Measurements from ENCODE around the gene MFN1. TPM values are rescaled to one million over a fixed set of nuclear protein-coding genes. Genes with fewer than 3 reads are reported as not detected.

MFN1 gene
- total and polyA plus RNA-seq, 2 of the 13 experiments (the other 11 are each of a cell fraction or from before 2014, with no cell fraction given): 25.2 to 37.5 TPM

DNA sequence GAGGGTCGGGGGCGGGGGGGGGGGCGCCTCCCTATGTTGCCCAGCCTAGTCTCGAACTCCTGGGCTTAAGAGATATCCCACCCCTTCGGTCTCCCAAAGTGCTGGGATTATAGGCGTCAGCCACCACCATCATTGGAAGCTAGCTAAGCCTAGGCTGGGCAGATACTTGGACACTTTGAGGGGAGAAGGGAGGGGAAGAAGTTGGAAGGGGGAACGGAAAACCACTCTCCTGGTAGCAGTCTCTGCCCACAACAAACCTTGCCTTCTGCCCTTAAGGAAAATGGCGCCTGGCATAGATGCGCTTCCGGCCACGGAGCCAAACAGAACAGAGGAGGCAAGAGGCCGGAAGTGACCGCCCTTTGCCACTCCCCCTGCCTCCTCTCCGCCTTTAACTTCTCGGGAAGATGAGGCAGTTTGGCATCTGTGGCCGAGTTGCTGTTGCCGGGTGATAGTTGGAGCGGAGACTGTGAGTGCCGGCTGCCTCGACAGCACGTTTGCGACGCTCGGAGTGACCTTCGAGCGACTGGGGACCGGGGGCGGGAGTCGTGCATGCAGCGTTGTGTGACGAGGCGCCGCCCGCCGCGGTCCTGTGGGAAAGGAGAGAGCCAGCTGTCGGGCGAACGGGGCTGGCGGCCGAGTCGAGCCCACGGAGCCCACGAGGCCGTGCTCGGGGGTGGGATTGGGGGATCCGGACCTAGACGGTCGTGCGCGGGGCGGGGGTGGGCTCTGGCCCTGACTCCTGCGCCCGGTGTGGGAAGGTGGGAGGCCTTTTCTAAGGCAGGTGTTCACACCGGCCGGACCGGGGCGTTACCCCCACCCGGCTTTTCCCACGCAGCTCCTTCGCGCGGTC lies at the start of gene MFN1 (continued):
- TF ChIP-seq PREB (CRISPR knock-in tag; IDR thresholded peaks at IDR 0.05): no peak
- no peak for TF ChIP-seq AKAP8 (CRISPR knock-in tag; IDR thresholded peaks at IDR 0.05)
- no peak for TF ChIP-seq ZNF772 (CRISPR knock-in tag; IDR thresholded peaks at IDR 0.05)
- peak; percentile 38; the same call in 1 of the 2 replicates for TF ChIP-seq RFXANK (CRISPR knock-in tag; IDR thresholded peaks at IDR 0.05)
- 0 out of 2 replicates have a peak, but pooled peaks have one; percentile 44 for TF ChIP-seq SNAPC2 (CRISPR knock-in tag; IDR thresholded peaks at IDR 0.05)
- TF ChIP-seq CHD4 (IDR thresholded peaks at IDR 0.05; ENCODE audit: borderline replicate concordance, low read length): no peak
- TF ChIP-seq ZFX (CRISPR knock-in tag; IDR thresholded peaks at IDR 0.05; ENCODE audit: low read depth): peak; percentile 81
- TF ChIP-seq FOXA3 (CRISPR knock-in tag; IDR thresholded peaks at IDR 0.05): peak; percentile 58
- peak; percentile 50 for TF ChIP-seq HNRNPLL (IDR thresholded peaks at IDR 0.05; ENCODE audit: low read depth, low read length, poor library complexity, severe bottlenecking)
- peak; percentile 9; the same call in 1 of the 2 replicates for TF ChIP-seq SOX5 (CRISPR knock-in tag; IDR thresholded peaks at IDR 0.05; ENCODE audit: borderline replicate concordance)
- 0 out of 2 replicates have a peak, but pooled peaks have one; percentile 57 for TF ChIP-seq SATB2 (CRISPR knock-in tag; IDR thresholded peaks at IDR 0.05)
- TF ChIP-seq, protein P1, sequence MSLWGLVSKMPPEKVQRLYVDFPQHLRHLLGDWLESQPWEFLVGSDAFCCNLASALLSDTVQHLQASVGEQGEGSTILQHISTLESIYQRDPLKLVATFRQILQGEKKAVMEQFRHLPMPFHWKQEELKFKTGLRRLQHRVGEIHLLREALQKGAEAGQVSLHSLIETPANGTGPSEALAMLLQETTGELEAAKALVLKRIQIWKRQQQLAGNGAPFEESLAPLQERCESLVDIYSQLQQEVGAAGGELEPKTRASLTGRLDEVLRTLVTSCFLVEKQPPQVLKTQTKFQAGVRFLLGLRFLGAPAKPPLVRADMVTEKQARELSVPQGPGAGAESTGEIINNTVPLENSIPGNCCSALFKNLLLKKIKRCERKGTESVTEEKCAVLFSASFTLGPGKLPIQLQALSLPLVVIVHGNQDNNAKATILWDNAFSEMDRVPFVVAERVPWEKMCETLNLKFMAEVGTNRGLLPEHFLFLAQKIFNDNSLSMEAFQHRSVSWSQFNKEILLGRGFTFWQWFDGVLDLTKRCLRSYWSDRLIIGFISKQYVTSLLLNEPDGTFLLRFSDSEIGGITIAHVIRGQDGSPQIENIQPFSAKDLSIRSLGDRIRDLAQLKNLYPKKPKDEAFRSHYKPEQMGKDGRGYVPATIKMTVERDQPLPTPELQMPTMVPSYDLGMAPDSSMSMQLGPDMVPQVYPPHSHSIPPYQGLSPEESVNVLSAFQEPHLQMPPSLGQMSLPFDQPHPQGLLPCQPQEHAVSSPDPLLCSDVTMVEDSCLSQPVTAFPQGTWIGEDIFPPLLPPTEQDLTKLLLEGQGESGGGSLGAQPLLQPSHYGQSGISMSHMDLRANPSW (CRISPR knock-in tag; IDR thresholded peaks at IDR 0.05; ENCODE audit: borderline replicate concordance): no peak
- peak in 1 of 2 experiments; percentile 64; a peak in 1 of 4 replicates for TF ChIP-seq KLF16 (CRISPR knock-in tag; IDR thresholded peaks at IDR 0.05)
- TF ChIP-seq KMT2A (CRISPR knock-in tag; IDR thresholded peaks at IDR 0.05): peak; percentile 93
- no peak for TF ChIP-seq ZNF850 (CRISPR knock-in tag; conservative IDR thresholded peaks at IDR 0.05)
- TF ChIP-seq ZBTB7B (CRISPR knock-in tag; IDR thresholded peaks at IDR 0.05): peak; percentile 61
- TF ChIP-seq KLF9 (CRISPR knock-in tag; IDR thresholded peaks at IDR 0.05; ENCODE audit: low read depth): 0 out of 2 replicates have a peak, but pooled peaks have one; percentile 23
- TF ChIP-seq, protein P2, sequence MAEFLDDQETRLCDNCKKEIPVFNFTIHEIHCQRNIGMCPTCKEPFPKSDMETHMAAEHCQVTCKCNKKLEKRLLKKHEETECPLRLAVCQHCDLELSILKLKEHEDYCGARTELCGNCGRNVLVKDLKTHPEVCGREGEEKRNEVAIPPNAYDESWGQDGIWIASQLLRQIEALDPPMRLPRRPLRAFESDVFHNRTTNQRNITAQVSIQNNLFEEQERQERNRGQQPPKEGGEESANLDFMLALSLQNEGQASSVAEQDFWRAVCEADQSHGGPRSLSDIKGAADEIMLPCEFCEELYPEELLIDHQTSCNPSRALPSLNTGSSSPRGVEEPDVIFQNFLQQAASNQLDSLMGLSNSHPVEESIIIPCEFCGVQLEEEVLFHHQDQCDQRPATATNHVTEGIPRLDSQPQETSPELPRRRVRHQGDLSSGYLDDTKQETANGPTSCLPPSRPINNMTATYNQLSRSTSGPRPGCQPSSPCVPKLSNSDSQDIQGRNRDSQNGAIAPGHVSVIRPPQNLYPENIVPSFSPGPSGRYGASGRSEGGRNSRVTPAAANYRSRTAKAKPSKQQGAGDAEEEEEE (CRISPR knock-in tag; IDR thresholded peaks at IDR 0.05; ENCODE audit: borderline replicate concordance): no peak
- TF ChIP-seq MXD4 (CRISPR knock-in tag; IDR thresholded peaks at IDR 0.05): peak; percentile 77
- TF ChIP-seq, protein P3, sequence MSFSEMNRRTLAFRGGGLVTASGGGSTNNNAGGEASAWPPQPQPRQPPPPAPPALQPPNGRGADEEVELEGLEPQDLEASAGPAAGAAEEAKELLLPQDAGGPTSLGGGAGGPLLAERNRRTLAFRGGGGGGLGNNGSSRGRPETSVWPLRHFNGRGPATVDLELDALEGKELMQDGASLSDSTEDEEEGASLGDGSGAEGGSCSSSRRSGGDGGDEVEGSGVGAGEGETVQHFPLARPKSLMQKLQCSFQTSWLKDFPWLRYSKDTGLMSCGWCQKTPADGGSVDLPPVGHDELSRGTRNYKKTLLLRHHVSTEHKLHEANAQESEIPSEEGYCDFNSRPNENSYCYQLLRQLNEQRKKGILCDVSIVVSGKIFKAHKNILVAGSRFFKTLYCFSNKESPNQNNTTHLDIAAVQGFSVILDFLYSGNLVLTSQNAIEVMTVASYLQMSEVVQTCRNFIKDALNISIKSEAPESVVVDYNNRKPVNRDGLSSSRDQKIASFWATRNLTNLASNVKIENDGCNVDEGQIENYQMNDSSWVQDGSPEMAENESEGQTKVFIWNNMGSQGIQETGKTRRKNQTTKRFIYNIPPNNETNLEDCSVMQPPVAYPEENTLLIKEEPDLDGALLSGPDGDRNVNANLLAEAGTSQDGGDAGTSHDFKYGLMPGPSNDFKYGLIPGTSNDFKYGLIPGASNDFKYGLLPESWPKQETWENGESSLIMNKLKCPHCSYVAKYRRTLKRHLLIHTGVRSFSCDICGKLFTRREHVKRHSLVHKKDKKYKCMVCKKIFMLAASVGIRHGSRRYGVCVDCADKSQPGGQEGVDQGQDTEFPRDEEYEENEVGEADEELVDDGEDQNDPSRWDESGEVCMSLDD (CRISPR knock-in tag; IDR thresholded peaks at IDR 0.05; ENCODE audit: borderline replicate concordance): no peak
- TF ChIP-seq ZNF598 (CRISPR knock-in tag; IDR thresholded peaks at IDR 0.05; ENCODE audit: borderline replicate concordance): peak; percentile 85; the same call in 1 of the 2 replicates
